LNCAP (cell line): ENCODE results near the gene HOMER2.

Experiments used
- CTCF ChIP-seq: fragments of 450-650 bp; IDR thresholded peaks from 2 replicates; pipeline ENCODE4 v1.5.1; 2017; ENCODE audit warnings: mild to moderate bottlenecking

HOMER2 gene

GRCh38 chr15:82875411-82876003, 77.0 kb downstream of the HOMER2 start:
- no peak for TF ChIP-seq CTCF

- TF ChIP-seq CTCF: no peak
Measured at GRCh38 chr15:82874961-82875360, 77.6 kb downstream of the HOMER2 start.

GRCh38 chr15:82874267-82874666, 78.3 kb downstream of the HOMER2 start:
- TF ChIP-seq CTCF: no peak

GRCh38 chr15:82873000-82873680, 79.4 kb downstream of the HOMER2 start:
- TF ChIP-seq CTCF: no peak

GRCh38 chr15:82871832-82872484, 80.6 kb downstream of the HOMER2 start:
- no peak for TF ChIP-seq CTCF

DNA sequence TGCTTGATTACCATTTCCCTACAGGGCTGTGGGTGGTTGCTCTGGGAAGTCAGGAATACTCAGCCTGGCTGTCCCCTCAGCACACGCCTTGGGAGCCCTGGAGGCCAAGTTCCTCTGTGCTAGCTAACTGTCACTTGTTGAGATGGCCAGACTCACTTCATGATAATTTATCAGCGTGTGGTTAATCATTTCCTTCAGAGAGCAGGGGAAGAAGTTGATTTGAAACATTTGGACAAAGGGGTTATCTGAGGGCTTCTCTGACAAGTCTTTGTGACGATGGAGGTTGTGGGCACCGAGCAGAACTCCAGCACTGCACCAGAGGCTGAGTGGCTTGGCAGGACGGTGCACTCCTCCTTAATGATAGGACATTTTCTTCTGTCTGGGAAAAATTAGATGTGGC, 81.2 kb downstream of the HOMER2 start:
- TF ChIP-seq CTCF: no peak

DNA sequence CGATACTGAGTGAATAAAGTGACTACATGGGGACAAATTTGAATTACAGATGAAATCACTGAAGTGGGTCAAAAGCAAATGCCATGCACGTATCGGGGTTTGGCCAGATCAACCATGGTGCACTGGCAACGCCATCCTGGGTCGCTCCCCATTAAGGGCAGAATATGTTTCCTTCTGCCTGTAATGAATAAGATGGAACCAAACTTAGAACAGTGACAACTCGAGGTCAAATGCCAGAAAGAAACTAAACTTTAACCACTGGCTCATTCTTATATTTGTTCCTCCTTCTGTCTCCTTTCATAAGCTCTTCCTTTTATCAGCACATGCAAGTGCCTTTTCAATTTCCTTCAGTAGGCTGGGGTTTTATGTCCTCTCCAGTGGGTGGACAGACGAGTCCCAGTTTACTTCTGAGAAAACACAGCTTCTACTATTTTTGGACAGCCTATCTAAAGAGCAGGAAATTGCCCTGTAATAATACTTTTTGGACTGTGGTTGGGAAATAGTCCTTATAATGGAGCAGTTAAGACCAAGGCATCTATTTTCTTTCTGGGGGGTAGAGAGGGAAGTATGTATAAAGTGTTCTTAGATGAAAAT, 81.7 kb downstream of the HOMER2 start:
- TF ChIP-seq CTCF: no peak
